NOMO-1 (cell line): Measurements from ENCODE around the gene ZBTB7C.

Experiments used
- DNase-seq, 2 experiments: peaks; one replicate each; lab custom pipeline; 2025; ENCODE audit not compliant: unreplicated experiment in 2 of 2; lab: John Stamatoyannopoulos, UW

ZBTB7C gene

DNA sequence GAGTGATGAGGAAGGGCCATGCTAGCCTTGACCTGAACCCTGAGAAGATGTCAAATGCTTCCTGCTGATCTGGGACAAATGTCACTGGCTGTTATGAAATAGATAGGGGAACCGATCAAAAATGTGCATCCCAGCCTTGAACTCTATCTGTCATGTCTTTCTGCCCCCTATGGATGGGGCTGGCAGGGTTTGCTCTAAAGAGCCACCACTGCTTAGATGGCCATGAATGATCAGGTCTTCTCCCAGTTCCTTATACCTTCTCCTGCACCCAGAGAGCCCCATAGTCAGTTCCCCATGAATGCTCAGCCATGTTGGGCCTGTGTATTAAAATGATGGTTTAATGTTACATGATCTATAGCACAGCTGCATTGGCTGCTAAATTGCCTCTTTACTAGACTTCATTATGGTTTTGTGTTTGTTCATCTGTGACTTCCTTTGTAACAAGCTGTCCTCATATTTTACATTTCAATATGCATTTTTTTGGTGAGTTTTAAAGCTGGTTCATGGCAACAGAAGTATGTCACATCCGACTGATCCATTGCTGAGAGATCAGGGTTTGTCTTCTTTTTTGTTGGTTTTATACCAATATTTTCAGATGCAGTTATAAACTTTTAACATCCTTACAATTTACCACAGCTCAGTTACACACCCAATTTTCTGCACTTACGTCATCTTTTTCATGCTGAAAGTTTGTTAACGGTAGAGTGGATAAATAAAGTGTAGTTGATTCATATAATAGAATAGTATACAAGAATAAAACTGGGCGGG, 422.4 kb downstream of the ZBTB7C start:
- peak in 1 of 2 experiments; percentile 14 for DNase-seq

DNA sequence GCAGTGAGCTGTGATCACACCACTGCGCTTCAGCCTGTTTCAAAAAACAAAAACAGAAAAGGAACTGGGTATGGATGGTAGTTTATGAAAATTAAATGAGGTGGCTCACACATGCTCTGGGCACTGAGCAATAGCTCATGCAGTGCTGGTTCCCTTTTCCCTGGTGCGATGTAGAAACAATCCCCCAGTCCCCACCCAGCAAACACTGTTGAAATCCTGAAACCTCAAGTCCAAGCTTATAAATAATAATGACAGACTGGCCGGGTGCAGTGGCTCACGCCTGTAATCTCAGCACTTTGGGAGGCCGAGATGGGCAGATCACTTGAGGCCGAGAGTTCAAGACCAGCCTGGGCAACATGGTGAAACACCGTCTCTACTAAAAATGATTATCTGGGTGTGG, 423.3 kb downstream of the ZBTB7C start:
- peak; percentile 92 to 97 for DNase-seq

DNA sequence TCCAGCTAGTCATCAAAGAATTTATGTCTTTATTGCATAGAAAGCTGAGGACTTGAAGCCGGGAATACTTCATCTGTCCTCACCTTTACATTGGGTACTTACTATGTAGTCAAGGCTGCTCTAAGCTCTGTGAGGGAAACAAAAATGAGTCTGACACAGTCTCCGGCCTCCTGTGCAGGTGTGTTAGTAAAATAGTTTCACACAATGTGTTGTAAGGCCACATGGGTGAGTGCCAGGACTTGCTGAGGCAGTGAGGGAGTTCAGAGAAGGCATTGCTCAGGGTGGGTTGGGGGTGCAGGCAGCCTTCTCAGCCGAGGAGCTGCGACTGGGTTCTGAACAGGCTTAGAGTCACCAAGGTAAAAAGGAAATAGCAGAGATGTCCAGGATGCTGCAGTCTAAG, 424.2 kb downstream of the ZBTB7C start:
- no peak for DNase-seq

DNA sequence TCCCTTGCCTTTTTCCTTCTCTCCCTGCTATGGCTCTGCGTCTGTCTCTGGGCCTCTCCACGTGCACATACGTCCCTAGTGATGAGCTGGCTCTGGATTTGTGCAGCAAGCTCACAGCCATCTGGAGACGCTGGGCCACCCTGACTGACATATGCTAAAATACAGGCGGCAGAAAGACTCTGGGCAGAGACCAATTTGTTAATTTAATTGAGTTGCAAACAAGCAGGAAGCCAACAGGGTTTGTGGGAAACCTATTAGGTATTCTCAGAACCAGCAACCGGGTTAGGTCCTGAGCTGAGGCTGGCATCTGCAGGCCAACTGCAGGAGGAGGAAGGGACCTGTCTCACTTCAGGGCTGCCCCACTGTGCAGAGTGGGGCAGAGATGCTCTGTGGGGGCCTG, 425.2 kb downstream of the ZBTB7C start:
- DNase-seq, result no peak

DNA sequence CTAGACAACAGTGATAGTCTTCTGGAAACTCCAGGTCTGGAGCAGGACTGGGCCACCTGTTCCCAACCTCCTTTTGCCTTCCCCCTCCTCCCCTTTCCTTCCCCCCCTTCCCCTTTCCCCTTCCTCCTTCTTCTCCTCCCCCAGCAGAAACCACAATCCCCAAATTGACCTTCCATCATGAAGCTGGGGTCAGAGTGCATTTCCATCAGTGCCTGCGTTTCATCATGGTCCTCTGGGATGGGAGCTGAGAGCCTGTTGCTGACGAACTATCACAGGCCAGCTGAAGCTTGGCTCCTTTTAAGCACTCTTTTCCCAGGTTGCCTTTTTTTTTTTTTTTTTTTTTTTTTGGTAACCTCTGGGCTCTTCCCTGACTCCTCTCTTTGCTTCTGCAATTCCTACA, 426.1 kb downstream of the ZBTB7C start:
- DNase-seq, result no peak

DNA sequence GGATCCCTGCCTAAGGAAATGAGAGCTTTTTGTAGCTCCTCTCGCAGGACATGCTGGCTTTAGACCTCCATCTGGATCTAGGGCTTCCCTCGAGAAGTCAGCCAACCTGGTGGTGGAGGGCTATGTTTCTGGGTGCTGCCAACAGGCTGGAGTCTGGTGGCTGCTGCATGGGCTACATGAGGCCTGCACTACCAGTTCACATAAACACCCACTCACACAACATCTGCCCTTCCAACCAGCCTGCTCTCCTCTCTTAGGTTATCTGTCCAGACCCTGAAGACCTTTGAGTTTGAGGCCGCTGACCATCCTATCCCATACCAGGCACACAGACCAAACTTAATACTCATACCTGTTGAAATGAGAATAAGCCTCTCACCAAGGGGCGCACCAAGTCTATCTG, 427.4 kb downstream of the ZBTB7C start:
- DNase-seq, result no peak

DNA sequence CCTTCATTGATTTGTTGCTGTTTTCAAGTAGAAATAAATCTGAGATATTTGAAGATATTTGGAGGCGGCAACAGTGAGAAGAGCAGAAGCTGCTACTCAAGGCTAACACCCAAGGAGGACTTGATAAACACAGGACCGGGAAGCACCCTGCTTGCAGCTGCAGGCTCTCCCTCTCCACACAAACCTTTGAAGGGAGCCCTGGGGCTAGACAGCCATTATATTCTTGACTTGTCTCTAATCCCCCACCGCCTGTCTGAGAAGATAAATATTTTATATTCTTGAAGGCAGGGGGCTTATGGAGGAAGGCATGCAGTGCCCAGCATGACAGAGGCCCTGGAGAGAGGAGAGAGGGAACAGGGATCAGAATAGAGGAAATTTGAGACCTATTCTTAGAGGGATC, 427.9 kb downstream of the ZBTB7C start:
- no peak for DNase-seq

DNA sequence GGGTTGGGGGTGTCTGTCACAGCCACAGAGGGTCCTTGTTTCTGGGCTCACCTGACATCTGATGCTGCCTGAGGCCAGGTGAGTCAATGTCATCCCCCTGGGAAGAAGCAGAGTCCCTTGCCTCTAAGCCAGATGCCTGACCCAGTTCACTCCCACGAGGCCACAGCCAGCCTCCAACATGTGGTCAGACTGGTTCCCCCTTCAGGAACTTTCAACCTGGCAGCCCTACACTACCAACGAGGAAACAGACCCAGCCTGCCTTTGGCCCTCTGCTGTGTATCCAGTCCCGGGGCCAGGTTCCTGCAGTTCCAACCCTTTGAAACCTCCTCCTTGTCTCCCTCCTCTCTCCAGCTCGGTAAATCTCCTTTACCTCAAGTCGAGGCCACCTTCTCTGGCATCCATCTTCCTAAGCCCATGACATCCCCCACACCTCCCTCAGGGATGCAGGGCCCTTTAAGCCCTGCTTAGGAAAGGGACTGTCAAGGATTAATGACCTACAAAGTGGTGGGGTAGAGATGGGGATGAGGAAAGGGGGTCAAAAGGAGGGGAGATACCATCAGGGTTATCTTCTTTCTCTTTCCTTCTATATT, 429.5 kb downstream of the ZBTB7C start:
- no peak for DNase-seq

DNA sequence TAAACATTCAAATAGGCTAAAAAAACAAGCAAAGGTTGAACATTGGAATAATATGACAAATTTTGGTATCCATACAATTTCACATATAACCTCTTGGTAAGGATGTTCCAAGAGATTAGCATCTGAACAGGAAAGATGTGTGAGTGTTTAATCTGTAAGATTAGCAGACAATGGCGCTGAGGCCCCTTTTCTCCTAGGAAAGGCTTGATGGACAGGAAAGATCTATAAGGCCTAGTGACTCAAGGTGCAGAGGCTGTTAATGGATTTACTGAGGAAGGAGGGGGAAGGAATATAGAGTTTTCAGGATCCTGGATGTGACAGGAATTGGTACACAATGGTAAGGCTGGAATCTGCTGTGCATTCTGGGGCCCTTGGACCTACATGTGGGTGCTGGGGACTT, 430.6 kb downstream of the ZBTB7C start:
- no peak for DNase-seq

DNA sequence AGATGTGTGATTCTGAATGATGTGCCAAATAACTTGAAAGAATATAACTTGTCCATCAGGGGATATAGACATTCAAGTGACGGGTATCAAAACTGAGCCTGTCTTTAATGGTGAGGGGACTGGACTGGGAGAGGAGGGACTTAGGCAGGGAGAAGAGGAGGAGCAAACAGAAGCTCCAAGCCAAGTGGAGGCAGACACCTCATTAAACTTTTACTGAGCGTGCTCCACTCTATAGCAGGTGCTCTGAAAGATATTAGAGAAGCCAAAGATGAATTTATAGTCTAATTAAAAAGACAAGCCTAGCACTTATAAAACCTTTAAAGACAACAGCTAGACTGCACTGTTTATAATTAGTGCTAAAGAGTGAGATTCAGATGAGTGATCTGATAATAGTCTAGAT, 431.0 kb downstream of the ZBTB7C start:
- DNase-seq, result no peak
